CD8-positive, alpha-beta memory T cell (primary cell): Measurements from ENCODE around the gene MAPK1. TPM values are rescaled to one million over a fixed set of nuclear protein-coding genes. Genes with fewer than 3 reads are reported as not detected.
"Not testable (repeated sequence)": the region's sequence is repeated elsewhere in the genome, so short reads cannot be mapped to it uniquely, and the experiment has no call there.

Experiments
- CTCF ChIA-PET: fragments of 350-600 bp; sonication (Branson Sonifier 250); formaldehyde crosslinking; loops from one replicate; lab custom pipeline; 2021; ENCODE audit warnings: antibody characterized with exemption; lab: Charles Lee
- POLR2A ChIA-PET: fragments of 350-600 bp; sonication (Branson Sonifier 250); formaldehyde crosslinking; loops from one replicate; lab custom pipeline; 2021; ENCODE audit warnings: antibody characterized with exemption; lab: Charles Lee
- DNase-seq, 5 donors: peaks; one replicate each; pipeline versions ENCODE4 v3.0.0 to v3.0.0-alpha.2; 2020 to 2022; ENCODE audit warnings: mixed read lengths in 1 of 5
- H3K27ac ChIP-seq: one replicate; pipeline ENCODE4 v1.7.0; 2013; ENCODE audit warnings: low read depth, mild to moderate bottlenecking, low read length, moderate library complexity
- H3K27me3 ChIP-seq: 2 replicates; pipeline ENCODE4 v1.7.0; 2013; ENCODE audit warnings: low read length, mild to moderate bottlenecking; ENCODE audit not compliant: insufficient read depth, poor library complexity, severe bottlenecking
- H3K36me3 ChIP-seq: 2 replicates; pipeline ENCODE4 v1.7.0; 2013; ENCODE audit warnings: mild to moderate bottlenecking, low read length, moderate library complexity; ENCODE audit not compliant: insufficient read depth
- H3K4me1 ChIP-seq: 2 replicates; pipeline ENCODE4 v1.7.0; 2013; ENCODE audit warnings: mild to moderate bottlenecking, low read length, moderate library complexity; ENCODE audit not compliant: insufficient read depth
- H3K4me3 ChIP-seq: 2 replicates; pipeline ENCODE4 v1.7.0; 2013; ENCODE audit warnings: mild to moderate bottlenecking, low read length
- H3K9me3 ChIP-seq: 2 replicates; pipeline ENCODE4 v1.7.0; 2013; ENCODE audit warnings: mild to moderate bottlenecking, low read length
- H3K27ac Mint-ChIP-seq, 8 donors: one replicate each; pipeline ENCODE4 v1.8.0; 2020 to 2021; ENCODE audit warnings: mixed read lengths in 8 of 8, mild to moderate bottlenecking in 6 of 8, inconsistent platforms in 3 of 8, moderate library complexity in 3 of 8
- H3K27me3 Mint-ChIP-seq, 2 donors: one replicate each; pipeline ENCODE4 v1.8.0; 2020 to 2021; ENCODE audit warnings: mixed read lengths in 2 of 2, mild to moderate bottlenecking in 1 of 2, moderate library complexity in 1 of 2
- H3K36me3 Mint-ChIP-seq, 3 donors: one replicate each; pipeline ENCODE4 v1.8.0; 2020 to 2021; ENCODE audit warnings: mixed read lengths in 3 of 3, inconsistent platforms in 1 of 3, mild to moderate bottlenecking in 1 of 3
- H3K4me1 Mint-ChIP-seq, 3 donors: one replicate each; pipeline ENCODE4 v1.8.0; 2020 to 2021; ENCODE audit warnings: mixed read lengths in 3 of 3, inconsistent platforms in 1 of 3, mild to moderate bottlenecking in 1 of 3
- H3K4me3 Mint-ChIP-seq, 7 donors: one replicate each; pipeline ENCODE4 v1.8.0; 2020 to 2021; ENCODE audit warnings: mixed read lengths in 7 of 7, mild to moderate bottlenecking in 6 of 7, moderate library complexity in 4 of 7, inconsistent platforms in 2 of 7
- H3K9me3 Mint-ChIP-seq, 5 donors: one replicate each; pipeline ENCODE4 v1.8.0; 2020 to 2022; ENCODE audit warnings: mixed read lengths in 5 of 5, mild to moderate bottlenecking in 3 of 5, moderate library complexity in 2 of 5, inconsistent platforms in 1 of 5
- polyA plus RNA-seq: library from polyadenylated mRNA; unstranded; fragments of 300-500 nt; fragmentation: Illumina TruSeq; gene quantifications from one replicate; pipeline ENCODE4 v1.2.3, GENCODE V29; 2021
- total RNA-seq, 2 experiments: library from RNA; stranded (reverse); gene quantifications; one replicate each; pipeline ENCODE4 v1.2.3, GENCODE V29; 2021

Gene MAPK1
- total and polyA plus RNA-seq, 3 experiments from 2014 or later, result 103 to 134 (median 132) TPM

GRCh38 chr22:21720191-21720859 lies 147.1 kb downstream of the MAPK1 start:
- POLR2A ChIA-PET, H3K9me3 ChIP-seq, H3K27me3 Mint-ChIP-seq: not testable (repeated sequence)

GRCh38 chr22:21719024-21719423 lies 148.4 kb downstream of the MAPK1 start:
- H3K27ac ChIP-seq, result no peak overlapping the region
- Mint-ChIP-seq H3K9me3 (no peaks in the 10 kb centered on the region), H3K4me3 (no peak overlapping the region), H3K27me3 (no peaks in the 10 kb centered on the region), H3K4me1 (peaks cover 7 to 27% (median 12%) of the 10 kb centered on the region in 3 donors), H3K27ac (peak overlapping the region in 7 of 8 donors; percentile 37 to 96 (median 68)), H3K36me3 (peaks cover 0 to 7% (median 2%) of the 10 kb centered on the region in 3 donors)
- CTCF ChIA-PET, result interaction anchor here (0.9 to 2.1 kb wide), 2 partner anchors 12 to 219 kb away, joined by 3 to 9 read pairs; no protein-coding TSS in a partner anchor
- no peaks in the 10 kb centered on the region for H3K36me3 ChIP-seq
- H3K27me3 ChIP-seq, result no peaks in the 10 kb centered on the region
- DNase-seq, result no peak
- no peaks in the 10 kb centered on the region for H3K4me1 ChIP-seq
- POLR2A ChIA-PET, result no interaction called here
- no peak overlapping the region for H3K4me3 ChIP-seq
- H3K9me3 ChIP-seq, result no peaks in the 10 kb centered on the region

More at GRCh38 chr22:21720191-21720859, 147.1 kb downstream of the MAPK1 start:
- not testable (repeated sequence) for H3K27ac ChIP-seq, H3K4me3 ChIP-seq, H3K36me3 ChIP-seq, H3K4me1 ChIP-seq, H3K9me3 Mint-ChIP-seq, H3K36me3 Mint-ChIP-seq, H3K4me3 Mint-ChIP-seq, H3K27me3 ChIP-seq, DNase-seq
- Mint-ChIP-seq H3K4me1 (peaks cover 4 to 24% (median 7%) of the 10 kb centered on the region in 3 donors), H3K27ac (peak overlapping the region in 1 of 8 donors; percentile 50)
- CTCF ChIA-PET, result interaction anchor here (1.2 to 2.1 kb wide), 2 partner anchors 218 to 232 kb away, joined by 3 to 9 read pairs; partner anchors contain the start of gene PPM1F

- no peaks in the 10 kb centered on the region for H3K9me3 ChIP-seq
- Mint-ChIP-seq H3K27ac (peak overlapping the region in 2 of 8 donors; percentile 68 to 96), H3K36me3 (peaks cover 0 to 5% (median 2%) of the 10 kb centered on the region in 3 donors), H3K4me1 (peaks cover 7 to 30% (median 14%) of the 10 kb centered on the region in 3 donors), H3K9me3 (no peaks in the 10 kb centered on the region), H3K4me3 (no peak overlapping the region), H3K27me3 (no peaks in the 10 kb centered on the region)
- H3K27me3 ChIP-seq, result peaks cover 3% of the 10 kb centered on the region
- CTCF ChIA-PET, result interaction anchor here (0.9 to 2.1 kb wide), 2 partner anchors 12 to 219 kb away, joined by 3 to 9 read pairs; no protein-coding TSS in a partner anchor
- no peak overlapping the region for H3K4me3 ChIP-seq
- no peak for DNase-seq
- POLR2A ChIA-PET, result no interaction called here
- peaks cover under 1% of the 10 kb centered on the region for H3K4me1 ChIP-seq
- no peak overlapping the region for H3K27ac ChIP-seq
- no peaks in the 10 kb centered on the region for H3K36me3 ChIP-seq
Measured at GRCh38 chr22:21718499-21718898, 148.9 kb downstream of the MAPK1 start.

- H3K36me3 ChIP-seq, result not testable (repeated sequence)
- CTCF ChIA-PET, result interaction anchor here (0.6 to 0.7 kb wide), 2 partner anchors 31 to 100 kb away, joined by 3 read pairs; no protein-coding TSS in a partner anchor
- H3K4me1 Mint-ChIP-seq, result peaks cover 12 to 38% (median 22%) of the 10 kb centered on the region in 3 donors
Measured at GRCh38 chr22:21716395-21717122, 150.9 kb downstream of the MAPK1 start.

GRCh38 chr22:21714786-21715185 lies 152.7 kb downstream of the MAPK1 start:
- no peaks in the 10 kb centered on the region for H3K36me3 ChIP-seq
- no peak overlapping the region for H3K27ac ChIP-seq
- ChIA-PET CTCF (interaction anchor here (1.1 kb wide), 1 partner anchor 237 kb away, joined by 4 read pairs; the partner anchor contains the start of gene PPM1F), POLR2A (no interaction called here)
- H3K9me3 Mint-ChIP-seq, result no peaks in the 10 kb centered on the region
- H3K4me1 Mint-ChIP-seq, result peaks cover 12 to 38% (median 22%) of the 10 kb centered on the region in 3 donors
- H3K4me1 ChIP-seq, result peaks cover 8% of the 10 kb centered on the region
- H3K9me3 ChIP-seq, result no peaks in the 10 kb centered on the region
- H3K27me3 Mint-ChIP-seq, result no peaks in the 10 kb centered on the region
- no peak overlapping the region for H3K4me3 ChIP-seq
- peak overlapping the region in 1 of 8 donors; percentile 52 for H3K27ac Mint-ChIP-seq
- H3K36me3 Mint-ChIP-seq, result peaks cover 1 to 19% (median 5%) of the 10 kb centered on the region in 3 donors
- H3K27me3 ChIP-seq, result peaks cover 3% of the 10 kb centered on the region
- no peak overlapping the region for H3K4me3 Mint-ChIP-seq
- no peak for DNase-seq

More at GRCh38 chr22:21716395-21717122, 150.9 kb downstream of the MAPK1 start:
- H3K27me3 ChIP-seq, H3K9me3 ChIP-seq, H3K4me1 ChIP-seq, H3K27ac ChIP-seq, POLR2A ChIA-PET, H3K27me3 Mint-ChIP-seq, H3K27ac Mint-ChIP-seq, DNase-seq, H3K9me3 Mint-ChIP-seq, H3K4me3 ChIP-seq, H3K36me3 Mint-ChIP-seq, H3K4me3 Mint-ChIP-seq: not testable (repeated sequence)

- Histone ChIP-seq H3K27ac (no peak overlapping the region), H3K4me3 (no peak overlapping the region), H3K36me3 (no peaks in the 10 kb centered on the region), H3K27me3 (peaks cover 3% of the 10 kb centered on the region), H3K4me1 (peaks cover 8% of the 10 kb centered on the region), H3K9me3 (no peaks in the 10 kb centered on the region)
- ChIA-PET CTCF (interaction anchor here (0.7 to 1.1 kb wide), 6 partner anchors 11 to 239 kb away, joined by 3 to 7 read pairs (median 4); partner anchors contain the start of gene PPM1F), POLR2A (no interaction called here)
- Mint-ChIP-seq H3K9me3 (no peaks in the 10 kb centered on the region), H3K36me3 (peaks cover 2 to 23% (median 5%) of the 10 kb centered on the region in 3 donors), H3K4me1 (peaks cover 12 to 36% (median 19%) of the 10 kb centered on the region in 3 donors), H3K27ac (no peak overlapping the region), H3K4me3 (no peak overlapping the region), H3K27me3 (no peaks in the 10 kb centered on the region)
- no peak for DNase-seq
Measured at GRCh38 chr22:21714059-21714770, 153.2 kb downstream of the MAPK1 start.

- peaks cover 9 to 29% (median 14%) of the 10 kb centered on the region in 3 donors for H3K4me1 Mint-ChIP-seq
- H3K9me3 Mint-ChIP-seq, result no peaks in the 10 kb centered on the region
- DNase-seq, result no peak
- H3K27ac Mint-ChIP-seq, result peak overlapping the region in 7 of 8 donors; percentile 7 to 93 (median 61)
- H3K4me1 ChIP-seq, result peaks cover 8% of the 10 kb centered on the region
- ChIA-PET CTCF (interaction anchor here (0.7 to 1.1 kb wide), 5 partner anchors 12 to 240 kb away, joined by 3 to 7 read pairs (median 4); no protein-coding TSS in a partner anchor), POLR2A (no interaction called here)
- no peaks in the 10 kb centered on the region for H3K36me3 ChIP-seq
- peaks cover 3% of the 10 kb centered on the region for H3K27me3 ChIP-seq
- peak overlapping the region; percentile 12 for H3K4me3 ChIP-seq
- no peaks in the 10 kb centered on the region for H3K27me3 Mint-ChIP-seq
- no peaks in the 10 kb centered on the region for H3K9me3 ChIP-seq
- no peak overlapping the region for H3K27ac ChIP-seq
- peak overlapping the region in 1 of 7 donors; percentile 43 for H3K4me3 Mint-ChIP-seq
- H3K36me3 Mint-ChIP-seq, result peaks cover 3 to 27% (median 5%) of the 10 kb centered on the region in 3 donors
Measured at GRCh38 chr22:21713428-21714058, 153.9 kb downstream of the MAPK1 start.
